NB4 (cell line): ENCODE data around the gene ZFP30.

Source experiments
- CTCF ChIP-seq: IDR thresholded peaks from one replicate; pipeline ENCODE4 v1.5.1; 2012; ENCODE audit warnings: low read depth, low read length
- POLR2A ChIP-seq: IDR thresholded peaks from 2 replicates; pipeline ENCODE4 v1.6.1; 2011; ENCODE audit warnings: mild to moderate bottlenecking; ENCODE audit not compliant: insufficient read length; ENCODE audit errors: extremely low read depth

DNA sequence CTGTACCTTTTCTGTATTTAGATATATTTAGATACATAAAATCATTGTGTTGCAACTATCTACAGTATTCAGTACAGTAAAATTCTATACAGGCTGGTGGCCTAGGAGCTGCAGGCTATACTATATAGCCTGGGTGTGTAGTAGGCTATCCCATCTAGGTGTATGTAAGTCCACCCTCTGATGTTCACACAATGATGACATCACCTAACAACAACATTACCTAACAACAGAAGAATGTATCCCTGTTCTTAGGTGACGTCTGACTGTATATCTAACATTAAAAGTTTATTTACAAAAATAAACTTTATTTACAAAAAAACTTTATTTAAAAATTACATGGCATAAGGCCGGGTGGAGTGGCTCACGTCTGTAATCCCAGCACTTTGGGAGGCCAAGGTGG, 28.3 kb upstream of the ZFP30 start:
- TF ChIP-seq POLR2A = no peak
- no peak for TF ChIP-seq CTCF
